Spleen (tissue), 7 donors: ENCODE results near the gene GNS.

Experiments
- POLR2AphosphoS5 ChIP-seq, 3 donors: sonication (generic); formaldehyde crosslinking; IDR thresholded peaks; one replicate each; pipeline ENCODE4 v1.5.1; 2017; ENCODE audit warnings: antibody characterized with exemption in 3 of 3
- TF ChIP-seq, protein P1 (sequence below), 11 experiments: fragments of 200-600 bp in 7 of 11; fragments of 450-650 bp in 4 of 11; sonication (generic) in 4 of 11; IDR thresholded peaks in 8 of 11; conservative IDR thresholded peaks in 3 of 11; 1 replicate in 7 of 11; 2 replicates in 4 of 11; pipeline versions ENCODE4 v1.4.0 to v1.8.0; 2016 to 2021; ENCODE audit warnings: antibody characterized with exemption in 11 of 11, inconsistent platforms in 4 of 11, mild to moderate bottlenecking in 1 of 11
- donor health status: DM: no; HTN: no; CAD: no; lungs with moderate emphysema.
- donor health status: DM: no; HTN: no; CAD: no.
- donor health status: DM: no; HTN: no; CAD: no.

- TF ChIP-seq, protein P1, sequence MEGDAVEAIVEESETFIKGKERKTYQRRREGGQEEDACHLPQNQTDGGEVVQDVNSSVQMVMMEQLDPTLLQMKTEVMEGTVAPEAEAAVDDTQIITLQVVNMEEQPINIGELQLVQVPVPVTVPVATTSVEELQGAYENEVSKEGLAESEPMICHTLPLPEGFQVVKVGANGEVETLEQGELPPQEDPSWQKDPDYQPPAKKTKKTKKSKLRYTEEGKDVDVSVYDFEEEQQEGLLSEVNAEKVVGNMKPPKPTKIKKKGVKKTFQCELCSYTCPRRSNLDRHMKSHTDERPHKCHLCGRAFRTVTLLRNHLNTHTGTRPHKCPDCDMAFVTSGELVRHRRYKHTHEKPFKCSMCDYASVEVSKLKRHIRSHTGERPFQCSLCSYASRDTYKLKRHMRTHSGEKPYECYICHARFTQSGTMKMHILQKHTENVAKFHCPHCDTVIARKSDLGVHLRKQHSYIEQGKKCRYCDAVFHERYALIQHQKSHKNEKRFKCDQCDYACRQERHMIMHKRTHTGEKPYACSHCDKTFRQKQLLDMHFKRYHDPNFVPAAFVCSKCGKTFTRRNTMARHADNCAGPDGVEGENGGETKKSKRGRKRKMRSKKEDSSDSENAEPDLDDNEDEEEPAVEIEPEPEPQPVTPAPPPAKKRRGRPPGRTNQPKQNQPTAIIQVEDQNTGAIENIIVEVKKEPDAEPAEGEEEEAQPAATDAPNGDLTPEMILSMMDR (IDR thresholded peaks at IDR 0.05 in 8 of 11, conservative IDR thresholded peaks at IDR 0.05 in 3 of 11): no peak
- no peak for TF ChIP-seq POLR2AphosphoS5 (IDR thresholded peaks at IDR 0.05)
Observed at GRCh38 chr12:64785838-64786237, 26.6 kb upstream of the GNS start.
